NOMO-1 treated with DMSO at 0.1 percent for 48 hours (cell line): ENCODE measurements around the gene TP53I3.
A peak's percentile ranks its signal among the peaks of the same experiment; 100 is the strongest.
"Not testable (repeated sequence)": the region's sequence is repeated elsewhere in the genome, so short reads cannot be mapped to it uniquely, and the experiment has no call there.

Source experiments
- DNase-seq: peaks from one replicate; lab custom pipeline; 2025; ENCODE audit not compliant: unreplicated experiment; lab: John Stamatoyannopoulos, UW

The TP53I3 gene, protein sequence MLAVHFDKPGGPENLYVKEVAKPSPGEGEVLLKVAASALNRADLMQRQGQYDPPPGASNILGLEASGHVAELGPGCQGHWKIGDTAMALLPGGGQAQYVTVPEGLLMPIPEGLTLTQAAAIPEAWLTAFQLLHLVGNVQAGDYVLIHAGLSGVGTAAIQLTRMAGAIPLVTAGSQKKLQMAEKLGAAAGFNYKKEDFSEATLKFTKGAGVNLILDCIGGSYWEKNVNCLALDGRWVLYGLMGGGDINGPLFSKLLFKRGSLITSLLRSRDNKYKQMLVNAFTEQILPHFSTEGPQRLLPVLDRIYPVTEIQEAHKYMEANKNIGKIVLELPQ

DNA sequence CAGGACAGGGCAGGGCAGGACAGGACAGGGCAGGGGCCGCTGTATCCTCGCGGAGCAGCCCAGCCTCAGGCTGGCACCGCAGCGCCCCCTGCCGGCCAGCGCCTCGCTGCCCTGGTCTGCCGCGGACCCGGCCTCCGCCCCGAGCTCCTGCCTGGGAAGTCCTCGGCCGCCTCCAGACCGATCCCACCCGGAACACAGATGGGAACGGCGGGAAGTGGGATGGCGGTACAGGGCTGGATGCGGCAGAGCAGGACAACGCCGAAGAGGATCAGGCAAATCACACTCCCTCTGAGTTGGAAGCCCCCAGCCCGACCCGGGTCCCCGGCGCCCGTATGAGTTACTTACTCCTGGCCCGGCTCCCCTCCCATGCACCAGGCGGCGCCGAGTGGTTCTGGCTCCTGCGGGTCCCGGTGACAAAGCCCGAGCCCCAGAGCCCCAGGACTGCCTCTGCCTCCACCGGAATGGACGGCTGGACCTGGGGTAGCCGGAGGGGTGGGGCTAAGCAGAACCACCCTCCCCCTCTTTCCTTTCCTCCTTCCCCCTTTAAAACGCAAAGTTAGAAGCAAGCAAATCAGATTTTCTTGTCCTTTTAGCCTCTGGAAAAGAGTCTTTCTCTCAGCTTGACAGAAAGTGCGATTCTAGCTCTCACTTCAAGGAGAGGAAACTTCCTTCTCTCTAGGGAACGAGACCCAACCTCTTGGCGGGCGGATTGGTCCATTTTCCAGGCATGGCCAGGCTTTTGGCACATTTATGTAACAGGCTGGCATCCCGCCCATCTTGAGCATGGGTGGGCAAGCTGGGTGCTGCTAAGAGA, at the start of gene TP53I3:
TSS of gene TP53I3 (minus strand) at position 449 of the 814 bp plus-strand sequence. CDS start 508 bp downstream, outside the sequence.
- DNase-seq: peak; percentile 16

GRCh38 chr2:24132543-24132942, 47.9 kb upstream of the TP53I3 start:
- no peak for DNase-seq

GRCh38 chr2:24125956-24126355, 41.3 kb upstream of the TP53I3 start:
- DNase-seq: no peak

- no peak for DNase-seq
Measured at GRCh38 chr2:24123922-24124580, 39.4 kb upstream of the TP53I3 start.

GRCh38 chr2:24123195-24123921, 38.7 kb upstream of the TP53I3 start, which contains the start of the genes FAM228B and PFN4:
Gene FAM228B (plus strand): TSS chr2:24123469. CDS start chr2:24124362, 893 bp downstream.
Gene PFN4 (minus strand): TSS chr2:24123334. CDS start chr2:24122535, 799 bp downstream.
- DNase-seq: peak; percentile 89

DNA sequence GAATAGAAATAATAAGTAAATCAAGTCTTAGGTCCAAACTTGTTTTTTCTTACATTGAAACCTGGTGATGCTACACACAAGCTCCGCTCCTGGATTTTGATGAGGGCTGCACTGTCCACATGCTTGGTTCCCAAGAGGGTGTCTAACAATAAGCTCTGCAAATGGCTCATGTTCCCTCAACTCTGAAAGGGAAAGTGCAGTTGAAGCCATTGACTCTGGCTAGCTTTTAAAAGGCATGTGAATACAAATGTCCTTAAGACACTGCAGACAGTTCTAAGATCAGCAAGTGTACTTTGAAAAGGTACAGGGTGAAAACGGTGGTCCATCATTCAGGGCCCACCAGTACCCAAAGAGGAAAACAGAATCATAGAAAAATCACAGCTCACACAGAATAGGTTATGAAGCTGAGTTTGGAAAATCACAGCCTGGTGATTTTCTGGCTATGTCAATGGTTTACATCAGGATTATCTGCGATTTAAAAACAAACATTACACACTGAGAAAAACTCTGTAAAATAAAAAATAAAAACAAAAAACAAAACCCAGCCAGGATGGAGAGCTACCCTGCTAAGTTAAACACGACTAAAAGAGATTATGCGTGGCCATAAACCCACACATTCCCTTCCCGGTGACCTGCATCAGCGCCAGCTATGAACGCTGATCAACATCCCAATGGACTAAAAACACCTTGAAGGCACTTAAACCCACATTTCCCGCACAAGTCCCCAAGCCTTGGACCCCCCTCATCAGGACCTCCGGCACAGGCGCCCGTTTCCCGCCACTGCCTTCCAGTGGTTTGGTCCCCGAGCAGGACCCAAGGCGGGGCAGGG, 37.9 kb upstream of the TP53I3 start:
- DNase-seq: no peak

GRCh38 chr2:24121469-24121868, 36.8 kb upstream of the TP53I3 start:
- no peak for DNase-seq

GRCh38 chr2:24121066-24121465, 36.4 kb upstream of the TP53I3 start:
- no peak for DNase-seq

DNA sequence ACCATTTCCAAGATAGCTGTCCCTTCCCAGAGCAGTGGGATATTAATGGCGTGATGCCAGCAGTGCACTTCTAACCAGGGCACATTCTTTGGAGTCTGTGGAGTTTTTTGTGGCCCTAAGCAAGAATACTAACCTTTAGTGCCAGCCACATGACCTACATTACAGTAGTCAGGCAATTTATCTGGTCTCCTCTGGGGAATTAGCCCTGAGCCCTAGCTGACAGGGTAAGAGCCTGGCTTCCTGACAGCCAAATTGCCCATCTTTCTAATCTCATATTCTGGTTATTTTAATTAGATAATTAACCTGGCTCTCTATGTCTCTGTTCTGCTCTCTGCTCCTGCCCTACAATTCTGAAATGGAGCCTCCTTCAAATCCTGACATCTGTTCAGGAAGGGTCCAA, 33.3 kb upstream of the TP53I3 start:
- no peak for DNase-seq

GRCh38 chr2:24115057-24115456, 30.4 kb upstream of the TP53I3 start:
- no peak for DNase-seq

DNA sequence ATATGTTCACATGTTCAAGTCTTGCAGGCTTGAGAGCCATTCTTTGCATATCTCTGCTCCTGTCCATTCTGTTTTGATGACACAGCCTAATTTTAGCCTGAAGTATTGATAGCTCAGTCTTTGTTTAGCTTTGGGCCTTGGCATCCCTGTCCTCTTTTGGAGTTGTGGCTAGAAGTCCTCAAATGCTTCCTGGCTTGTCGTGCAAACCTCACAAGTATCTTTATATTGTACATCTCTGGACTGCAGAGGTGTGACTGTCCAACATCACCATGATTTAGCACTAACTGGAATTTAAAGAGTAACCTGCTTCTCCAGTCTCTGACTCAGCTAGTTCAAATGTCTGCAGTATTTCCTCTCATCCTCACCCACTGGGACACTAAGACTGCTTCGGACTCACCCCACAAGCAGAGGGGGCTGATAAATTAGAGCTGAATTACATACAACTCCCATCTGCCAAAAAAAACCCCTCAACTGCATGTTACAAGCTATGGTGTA, 26.8 kb upstream of the TP53I3 start:
- DNase-seq: no peak

GRCh38 chr2:24110660-24111303, 26.1 kb upstream of the TP53I3 start:
- DNase-seq: no peak

GRCh38 chr2:24109431-24109830, 24.8 kb upstream of the TP53I3 start:
- not testable (repeated sequence) for DNase-seq

GRCh38 chr2:24107336-24107735, 22.7 kb upstream of the TP53I3 start:
- DNase-seq: no peak

- DNase-seq: no peak
Measured at GRCh38 chr2:24106786-24107185, 22.2 kb upstream of the TP53I3 start.

GRCh38 chr2:24105816-24106215, 21.2 kb upstream of the TP53I3 start:
- DNase-seq: no peak

GRCh38 chr2:24104906-24105305, 20.3 kb upstream of the TP53I3 start:
- no peak for DNase-seq

DNA sequence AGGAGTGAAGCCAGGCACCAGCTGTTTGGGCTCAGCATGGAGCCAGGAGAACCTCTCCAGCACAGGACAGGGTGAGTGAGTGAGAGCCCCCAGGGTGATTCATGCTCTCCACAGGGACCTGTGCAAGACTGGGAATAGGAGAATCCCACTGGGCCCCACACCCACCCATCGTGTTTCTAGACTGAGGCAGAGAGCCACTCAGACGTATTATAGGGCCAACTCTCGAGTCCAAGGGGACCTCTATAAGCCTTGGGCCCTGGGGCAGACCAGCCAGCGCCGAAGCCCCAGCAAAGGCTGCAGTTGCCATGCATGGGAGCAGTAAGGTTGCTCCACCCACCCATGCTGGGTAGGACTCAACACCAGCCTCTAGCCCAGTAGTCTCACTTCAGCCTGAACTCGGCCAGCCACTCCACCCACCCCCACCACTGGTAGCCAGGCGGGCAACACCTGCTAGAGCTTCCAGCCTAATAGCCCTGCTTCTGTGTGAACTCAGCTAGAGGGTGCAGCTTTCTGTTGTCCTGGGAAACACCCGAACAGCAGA, 19.5 kb upstream of the TP53I3 start:
- no peak for DNase-seq

DNA sequence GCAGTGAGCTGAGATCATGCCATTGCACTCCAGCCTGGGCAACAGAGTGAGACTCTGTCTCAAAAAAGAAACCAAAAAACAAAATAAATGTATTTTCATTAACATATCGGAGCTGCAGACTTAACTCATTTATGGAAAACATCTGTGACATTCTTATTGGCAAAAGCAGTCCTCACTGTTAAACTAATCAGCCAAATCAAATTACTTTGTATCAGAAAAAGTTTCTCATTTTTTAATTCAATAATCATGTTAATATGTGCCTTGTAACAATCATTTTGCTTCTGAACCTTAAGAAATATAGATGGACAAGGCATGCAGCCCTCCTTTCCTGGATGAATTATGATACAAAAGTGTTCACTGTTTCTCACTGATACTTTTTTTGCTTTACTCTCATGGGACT, 18.0 kb upstream of the TP53I3 start:
- no peak for DNase-seq
